Measurements from ENCODE around the gene LPCAT3.

DNA sequence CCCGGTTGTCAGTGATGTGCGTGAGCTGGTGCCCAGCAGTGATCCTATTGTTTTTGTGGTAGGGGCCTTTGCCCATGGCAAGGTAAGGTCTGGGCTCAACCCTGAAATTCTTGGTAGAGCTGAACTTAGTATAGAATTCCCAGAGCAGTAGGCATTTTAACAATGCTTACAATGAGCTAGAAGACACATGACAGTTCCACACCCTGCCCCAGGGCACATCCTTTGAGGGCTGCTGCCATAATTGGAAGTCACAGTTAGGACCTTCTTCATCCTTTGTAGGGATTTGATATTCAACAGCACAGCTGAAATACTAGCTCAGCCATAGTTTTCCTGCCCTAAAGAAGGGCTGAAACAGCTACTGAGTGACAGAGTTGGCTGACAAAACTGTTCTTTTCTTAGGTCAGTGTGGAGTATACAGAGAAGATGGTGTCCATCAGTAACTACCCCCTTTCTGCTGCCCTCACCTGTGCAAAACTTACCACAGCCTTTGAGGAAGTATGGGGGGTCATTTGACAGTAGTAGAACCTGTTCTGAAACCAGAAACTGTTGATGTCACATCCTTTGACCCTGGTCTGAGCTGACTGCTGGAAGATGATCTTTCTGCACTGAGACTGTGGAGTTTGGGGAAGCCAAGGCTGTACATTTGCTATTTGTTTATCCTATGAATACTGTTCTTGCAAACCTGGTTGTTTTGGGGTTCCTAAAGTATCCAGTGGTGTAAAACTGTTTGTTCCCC, 42.8 kb downstream of the LPCAT3 start:
- TF ChIP-seq, protein P1, sequence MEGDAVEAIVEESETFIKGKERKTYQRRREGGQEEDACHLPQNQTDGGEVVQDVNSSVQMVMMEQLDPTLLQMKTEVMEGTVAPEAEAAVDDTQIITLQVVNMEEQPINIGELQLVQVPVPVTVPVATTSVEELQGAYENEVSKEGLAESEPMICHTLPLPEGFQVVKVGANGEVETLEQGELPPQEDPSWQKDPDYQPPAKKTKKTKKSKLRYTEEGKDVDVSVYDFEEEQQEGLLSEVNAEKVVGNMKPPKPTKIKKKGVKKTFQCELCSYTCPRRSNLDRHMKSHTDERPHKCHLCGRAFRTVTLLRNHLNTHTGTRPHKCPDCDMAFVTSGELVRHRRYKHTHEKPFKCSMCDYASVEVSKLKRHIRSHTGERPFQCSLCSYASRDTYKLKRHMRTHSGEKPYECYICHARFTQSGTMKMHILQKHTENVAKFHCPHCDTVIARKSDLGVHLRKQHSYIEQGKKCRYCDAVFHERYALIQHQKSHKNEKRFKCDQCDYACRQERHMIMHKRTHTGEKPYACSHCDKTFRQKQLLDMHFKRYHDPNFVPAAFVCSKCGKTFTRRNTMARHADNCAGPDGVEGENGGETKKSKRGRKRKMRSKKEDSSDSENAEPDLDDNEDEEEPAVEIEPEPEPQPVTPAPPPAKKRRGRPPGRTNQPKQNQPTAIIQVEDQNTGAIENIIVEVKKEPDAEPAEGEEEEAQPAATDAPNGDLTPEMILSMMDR (optimal IDR thresholded peaks at IDR 0.05 in 1 of 3, IDR thresholded peaks at IDR 0.05 in 1 of 3, conservative IDR thresholded peaks at IDR 0.05 in 1 of 3; ENCODE audit: extremely low read depth in 1 of 3, insufficient read depth in 2 of 3, low read length in 3 of 3), result no peak
- no peak for TF ChIP-seq EZH2 (IDR thresholded peaks at IDR 0.05; ENCODE audit: low read length)
